ENCODE measurements around the gene PASK.

DNA sequence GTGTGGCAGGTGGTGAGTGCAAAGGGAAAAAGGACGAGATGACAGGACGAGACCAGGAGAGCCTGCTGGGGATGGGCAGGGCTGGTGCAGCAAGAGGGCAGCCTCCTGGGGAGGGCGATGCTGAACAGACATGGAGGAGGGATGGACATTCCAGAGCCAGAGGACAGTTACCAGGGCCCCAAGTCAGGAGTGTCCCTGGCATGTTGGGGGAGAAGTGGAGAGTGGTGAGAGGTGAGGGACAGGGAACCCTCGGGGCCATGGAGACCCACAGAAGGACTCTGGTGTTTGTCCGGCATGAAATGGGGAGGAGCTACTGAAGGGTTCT is 66.2 kb downstream of the PASK start:
- TF ChIP-seq, protein P1, sequence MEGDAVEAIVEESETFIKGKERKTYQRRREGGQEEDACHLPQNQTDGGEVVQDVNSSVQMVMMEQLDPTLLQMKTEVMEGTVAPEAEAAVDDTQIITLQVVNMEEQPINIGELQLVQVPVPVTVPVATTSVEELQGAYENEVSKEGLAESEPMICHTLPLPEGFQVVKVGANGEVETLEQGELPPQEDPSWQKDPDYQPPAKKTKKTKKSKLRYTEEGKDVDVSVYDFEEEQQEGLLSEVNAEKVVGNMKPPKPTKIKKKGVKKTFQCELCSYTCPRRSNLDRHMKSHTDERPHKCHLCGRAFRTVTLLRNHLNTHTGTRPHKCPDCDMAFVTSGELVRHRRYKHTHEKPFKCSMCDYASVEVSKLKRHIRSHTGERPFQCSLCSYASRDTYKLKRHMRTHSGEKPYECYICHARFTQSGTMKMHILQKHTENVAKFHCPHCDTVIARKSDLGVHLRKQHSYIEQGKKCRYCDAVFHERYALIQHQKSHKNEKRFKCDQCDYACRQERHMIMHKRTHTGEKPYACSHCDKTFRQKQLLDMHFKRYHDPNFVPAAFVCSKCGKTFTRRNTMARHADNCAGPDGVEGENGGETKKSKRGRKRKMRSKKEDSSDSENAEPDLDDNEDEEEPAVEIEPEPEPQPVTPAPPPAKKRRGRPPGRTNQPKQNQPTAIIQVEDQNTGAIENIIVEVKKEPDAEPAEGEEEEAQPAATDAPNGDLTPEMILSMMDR (IDR thresholded peaks at IDR 0.05) = no peak
- TF ChIP-seq FOXJ3 (CRISPR knock-in tag; IDR thresholded peaks at IDR 0.05; ENCODE audit: borderline replicate concordance) (no peak), CREB1 (CRISPR knock-in tag; IDR thresholded peaks at IDR 0.05) (no peak)
- TF ChIP-seq, protein P2, sequence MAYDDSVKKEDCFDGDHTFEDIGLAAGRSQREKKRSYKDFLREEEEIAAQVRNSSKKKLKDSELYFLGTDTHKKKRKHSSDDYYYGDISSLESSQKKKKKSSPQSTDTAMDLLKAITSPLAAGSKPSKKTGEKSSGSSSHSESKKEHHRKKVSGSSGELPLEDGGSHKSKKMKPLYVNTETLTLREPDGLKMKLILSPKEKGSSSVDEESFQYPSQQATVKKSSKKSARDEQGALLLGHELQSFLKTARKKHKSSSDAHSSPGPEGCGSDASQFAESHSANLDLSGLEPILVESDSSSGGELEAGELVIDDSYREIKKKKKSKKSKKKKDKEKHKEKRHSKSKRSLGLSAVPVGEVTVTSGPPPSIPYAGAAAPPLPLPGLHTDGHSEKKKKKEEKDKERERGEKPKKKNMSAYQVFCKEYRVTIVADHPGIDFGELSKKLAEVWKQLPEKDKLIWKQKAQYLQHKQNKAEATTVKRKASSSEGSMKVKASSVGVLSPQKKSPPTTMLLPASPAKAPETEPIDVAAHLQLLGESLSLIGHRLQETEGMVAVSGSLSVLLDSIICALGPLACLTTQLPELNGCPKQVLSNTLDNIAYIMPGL (CRISPR knock-in tag; IDR thresholded peaks at IDR 0.05) = no peak
